ENCODE measurements around the gene ANKRD11. TPM values are rescaled to one million over a fixed set of nuclear protein-coding genes. Genes with fewer than 3 reads are reported as not detected.
A peak's percentile ranks its signal among the peaks of the same experiment; 100 is the strongest.
"Not testable (repeated sequence)": the region's sequence is repeated elsewhere in the genome, so short reads cannot be mapped to it uniquely, and the experiment has no call there.

ANKRD11 gene
- total RNA-seq, 1 donor from 2014 or later = 367 TPM

- Mint-ChIP-seq H3K27ac (ENCODE audit: unreplicated experiment) (peak overlapping the region; percentile 62), H3K4me3 (ENCODE audit: unreplicated experiment) (peak overlapping the region; percentile 15), H3K4me1 (ENCODE audit: low read depth, unreplicated experiment) (peaks cover 31% of the 10 kb centered on the region), H3K36me3 (ENCODE audit: unreplicated experiment) (peaks cover 5% of the 10 kb centered on the region), H3K9me3 (ENCODE audit: unreplicated experiment) (peaks cover 49% of the 10 kb centered on the region), H3K27me3 (ENCODE audit: unreplicated experiment) (peaks cover 37% of the 10 kb centered on the region)
- peak; percentile 52 for TF ChIP-seq CTCF (IDR thresholded peaks at IDR 0.05; ENCODE audit: partially characterized antibody, unreplicated experiment)
- peak; percentile 56 for DNase-seq
These were observed 181.7 kb downstream of the ANKRD11 start for GRCh38 chr16:89308391-89309333.

- H3K27ac Mint-ChIP-seq (ENCODE audit: unreplicated experiment) = peak overlapping the region; percentile 64
- DNase-seq = no peak
- TF ChIP-seq CTCF (IDR thresholded peaks at IDR 0.05; ENCODE audit: partially characterized antibody, unreplicated experiment) = no peak
- H3K4me1 Mint-ChIP-seq (ENCODE audit: low read depth, unreplicated experiment) = peaks cover 28% of the 10 kb centered on the region
- H3K27me3 Mint-ChIP-seq (ENCODE audit: unreplicated experiment) = peaks cover 46% of the 10 kb centered on the region
- H3K4me3 Mint-ChIP-seq (ENCODE audit: unreplicated experiment) = no peak overlapping the region
- H3K36me3 Mint-ChIP-seq (ENCODE audit: unreplicated experiment) = peaks cover 5% of the 10 kb centered on the region
- peaks cover 54% of the 10 kb centered on the region for H3K9me3 Mint-ChIP-seq (ENCODE audit: unreplicated experiment)
These were observed 182.9 kb downstream of the ANKRD11 start for GRCh38 chr16:89307421-89307805.

GRCh38 chr16:89306457-89307420 lies 183.6 kb downstream of the ANKRD11 start:
- Mint-ChIP-seq H3K4me1 (ENCODE audit: low read depth, unreplicated experiment) (peaks cover 29% of the 10 kb centered on the region), H3K27me3 (ENCODE audit: unreplicated experiment) (peaks cover 46% of the 10 kb centered on the region), H3K27ac (ENCODE audit: unreplicated experiment) (peak overlapping the region; percentile 64), H3K9me3 (ENCODE audit: unreplicated experiment) (peaks cover 52% of the 10 kb centered on the region)
- not testable (repeated sequence) for H3K4me3 Mint-ChIP-seq (ENCODE audit: unreplicated experiment); H3K36me3 Mint-ChIP-seq (ENCODE audit: unreplicated experiment); DNase-seq

- Mint-ChIP-seq H3K4me1 (ENCODE audit: low read depth, unreplicated experiment) (peaks cover 29% of the 10 kb centered on the region), H3K4me3 (ENCODE audit: unreplicated experiment) (no peak overlapping the region), H3K27me3 (ENCODE audit: unreplicated experiment) (peaks cover 45% of the 10 kb centered on the region), H3K27ac (ENCODE audit: unreplicated experiment) (no peak overlapping the region), H3K9me3 (ENCODE audit: unreplicated experiment) (peaks cover 45% of the 10 kb centered on the region), H3K36me3 (ENCODE audit: unreplicated experiment) (no peaks in the 10 kb centered on the region)
- DNase-seq = no peak
- TF ChIP-seq CTCF (IDR thresholded peaks at IDR 0.05; ENCODE audit: partially characterized antibody, unreplicated experiment) = no peak
These were observed 185.2 kb downstream of the ANKRD11 start for GRCh38 chr16:89304941-89305705.
